Measurements from ENCODE around the gene SERTAD4. TPM values are rescaled to one million over a fixed set of nuclear protein-coding genes. Genes with fewer than 3 reads are reported as not detected.

Gene SERTAD4
- total RNA-seq, 1 experiment from 2014 or later = 3.9 TPM

DNA sequence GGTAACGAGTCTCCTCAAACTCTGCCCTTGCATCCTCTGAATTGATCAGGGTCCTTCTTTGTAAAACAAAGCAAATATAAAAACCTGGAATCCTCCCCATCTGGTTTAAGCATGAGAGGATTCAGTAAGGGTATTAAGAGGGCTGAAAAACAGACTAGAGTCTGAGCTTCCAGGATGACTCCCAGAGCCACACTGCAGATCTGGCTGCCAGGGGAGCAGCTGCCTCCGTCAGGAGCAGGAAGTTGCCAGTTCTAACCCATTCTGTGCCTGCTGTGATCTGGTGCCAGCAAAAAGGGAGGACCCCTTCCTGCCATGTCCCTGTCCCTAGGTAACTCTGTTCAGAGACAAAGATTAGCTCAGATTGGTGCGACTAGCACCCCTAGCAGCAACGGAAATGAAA lies 27.5 kb downstream of the SERTAD4 start:
- Histone ChIP-seq H2BK5ac (ENCODE audit: insufficient read length, low read length) (no peak overlapping the region), H2BK120ac (ENCODE audit: low read depth, low read length, poor library complexity, severe bottlenecking) (no peak overlapping the region), H2BK15ac (ENCODE audit: low read depth, low read length) (no peak overlapping the region), H3K27ac (ENCODE audit: insufficient read length, low read depth, low read length) (no peak overlapping the region), H2BK12ac (ENCODE audit: insufficient read length, low read depth, low read length) (no peak overlapping the region), H3K14ac (ENCODE audit: insufficient read depth, low read length) (no peak overlapping the region), H3K23me2 (ENCODE audit: insufficient read length, low read depth, low read length, poor library complexity, severe bottlenecking) (no peaks in the 10 kb centered on the region), H3K18ac (ENCODE audit: insufficient read length, low read depth, low read length) (no peak overlapping the region), H4K91ac (ENCODE audit: insufficient read length, low read depth, low read length) (no peak overlapping the region), H2AK5ac (ENCODE audit: insufficient read length, low read length) (no peak overlapping the region), H3K79me1 (ENCODE audit: insufficient read depth, low read depth, low read length, poor library complexity, severe bottlenecking) (no peaks in the 10 kb centered on the region), H3K9ac (ENCODE audit: extremely low read depth, insufficient read length, low read length) (no peak overlapping the region), H3K4me2 (ENCODE audit: insufficient read depth, insufficient read length, low read length) (no peak overlapping the region), H4K20me1 (ENCODE audit: control insufficient read depth, insufficient read depth, insufficient read length) (no peaks in the 10 kb centered on the region), H2AFZ (ENCODE audit: low read length) (no peak overlapping the region), H3K9me3 (ENCODE audit: control insufficient read depth, low read depth, low read length) (no peaks in the 10 kb centered on the region), H3K27me3 (ENCODE audit: insufficient read depth, low read length) (no peaks in the 10 kb centered on the region), H3T11ph (ENCODE audit: low read length) (no peak overlapping the region), H2BK20ac (ENCODE audit: low read depth, low read length, poor library complexity, severe bottlenecking) (no peak overlapping the region), H3K4me1 (ENCODE audit: insufficient read depth, low read length) (peaks cover 4% of the 10 kb centered on the region), H4K5ac (ENCODE audit: insufficient read length, low read depth, low read length) (no peak overlapping the region), H3K56ac (ENCODE audit: insufficient read length, low read depth, low read length) (no peak overlapping the region), H3K4ac (ENCODE audit: low read depth, low read length) (no peak overlapping the region), H4K8ac (replicated peaks; ENCODE audit: insufficient read length, low read depth, low read length) (no peak overlapping the region), H3K79me2 (ENCODE audit: insufficient read depth, low read length) (no peaks in the 10 kb centered on the region), H3K23ac (ENCODE audit: insufficient read length, low read depth, low read length) (no peak overlapping the region)
- peaks cover 17% of the 10 kb centered on the region for H3K27me3 Mint-ChIP-seq (ENCODE audit: low read depth)
- H3K4me1 Mint-ChIP-seq = peaks cover 14 to 21% of the 10 kb centered on the region in 2 experiments
- no CpG with 5 or more reads among the region's 4 CpGs for WGBS (ENCODE audit: extremely low coverage, insufficient read length, low lambda C conversion rate)
- H3K36me3 Mint-ChIP-seq (ENCODE audit: insufficient read depth in 1 of 3, low read depth in 3 of 3) = no peaks in the 10 kb centered on the region
- no peak overlapping the region for H3K27ac Mint-ChIP-seq
- no peak for TF ChIP-seq CTCF (conservative IDR thresholded peaks at IDR 0.05)
- no peak overlapping the region for H3K4me3 Mint-ChIP-seq
- H3K9me3 Mint-ChIP-seq = no peaks in the 10 kb centered on the region
- no peak for DNase-seq

Data from H9 (cell line).